Endothelial cell (in vitro differentiated cells): Measurements from ENCODE around the gene FGFBP1. TPM values are rescaled to one million over a fixed set of nuclear protein-coding genes. Genes with fewer than 3 reads are reported as not detected.

Experiments used
- DNase-seq: peaks from one replicate; pipeline ENCODE4 v3.0.0; 2021; ENCODE audit warnings: low spot score
- H3K27ac Mint-ChIP-seq: one replicate; pipeline ENCODE4 v1.8.0; 2021; ENCODE audit warnings: mixed read lengths, inconsistent platforms; ENCODE audit not compliant: unreplicated experiment
- H3K27me3 Mint-ChIP-seq: one replicate; pipeline ENCODE4 v1.8.0; 2021; ENCODE audit warnings: mild to moderate bottlenecking, moderate library complexity, mixed read lengths, inconsistent platforms; ENCODE audit not compliant: unreplicated experiment
- H3K36me3 Mint-ChIP-seq: one replicate; pipeline ENCODE4 v1.8.0; 2021; ENCODE audit warnings: mild to moderate bottlenecking, low read depth, mixed read lengths, inconsistent platforms; ENCODE audit not compliant: unreplicated experiment
- H3K4me1 Mint-ChIP-seq: one replicate; pipeline ENCODE4 v1.8.0; 2021; ENCODE audit warnings: mild to moderate bottlenecking, mixed read lengths, inconsistent platforms; ENCODE audit not compliant: unreplicated experiment
- H3K4me3 Mint-ChIP-seq: one replicate; pipeline ENCODE4 v1.8.0; 2021; ENCODE audit warnings: mild to moderate bottlenecking, mixed read lengths, inconsistent platforms; ENCODE audit not compliant: unreplicated experiment
- H3K9me3 Mint-ChIP-seq: one replicate; pipeline ENCODE4 v1.8.0; 2021; ENCODE audit warnings: mixed read lengths, inconsistent platforms; ENCODE audit not compliant: unreplicated experiment
- CTCF ChIP-seq: fragments of 200-600 bp; sonication (generic); IDR thresholded peaks from one replicate; pipeline ENCODE4 v1.5.0; 2021; ENCODE audit warnings: antibody characterized with exemption; ENCODE audit not compliant: unreplicated experiment
- long read RNA-seq: library from polyadenylated mRNA; unstranded; transcript quantifications from one replicate; pipeline ENCODE4 v2.0.0, GENCODE V29; 2020; ENCODE audit not compliant: unreplicated experiment
- total RNA-seq: library from RNA; stranded (reverse); fragmentation: NEBNext Ultra II Directional; extraction: Animal tissue kit (Norgen Biotek cat#: 25700); gene quantifications from one replicate; pipeline ENCODE4 v1.2.1, GENCODE V29; 2021; ENCODE audit not compliant: unreplicated experiment

The FGFBP1 gene
- total RNA-seq, result not detected
- long read RNA-seq, result 0 reads

GRCh38 chr4:15938640-15939039 is at the start of gene FGFBP1:
TSS of gene FGFBP1 (minus strand) at chr4:15938740. CDS start at chr4:15936632, 2,108 bp downstream.
- no peaks in the 10 kb centered on the region for H3K9me3 Mint-ChIP-seq
- H3K27me3 Mint-ChIP-seq, result no peaks in the 10 kb centered on the region
- H3K4me3 Mint-ChIP-seq, result no peak within 1 kb of the TSS
- TF ChIP-seq CTCF, result no peak
- no peak for DNase-seq
- H3K27ac Mint-ChIP-seq, result no peak within 1 kb of the TSS
- H3K36me3 Mint-ChIP-seq, result no peaks in the 10 kb centered on the region
- H3K4me1 Mint-ChIP-seq, result peaks cover 4% of the 10 kb centered on the region

- H3K9me3 Mint-ChIP-seq, result no peaks in the 10 kb centered on the region
- peaks cover 2% of the 10 kb centered on the region for H3K27me3 Mint-ChIP-seq
- DNase-seq, result no peak
- H3K4me3 Mint-ChIP-seq, result no peak overlapping the region
- H3K27ac Mint-ChIP-seq, result no peak overlapping the region
- no peaks in the 10 kb centered on the region for H3K4me1 Mint-ChIP-seq
- peaks cover 4% of the 10 kb centered on the region for H3K36me3 Mint-ChIP-seq
- no peak for TF ChIP-seq CTCF
Observed at GRCh38 chr4:15988222-15988621, 49.7 kb upstream of the FGFBP1 start.

GRCh38 chr4:15986907-15987306 is 48.4 kb upstream of the FGFBP1 start:
- H3K27me3 Mint-ChIP-seq, result peaks cover 2% of the 10 kb centered on the region
- no peaks in the 10 kb centered on the region for H3K9me3 Mint-ChIP-seq
- peaks cover 6% of the 10 kb centered on the region for H3K36me3 Mint-ChIP-seq
- H3K27ac Mint-ChIP-seq, result no peak overlapping the region
- no peak for TF ChIP-seq CTCF
- H3K4me3 Mint-ChIP-seq, result no peak overlapping the region
- H3K4me1 Mint-ChIP-seq, result no peaks in the 10 kb centered on the region
- DNase-seq, result no peak

- H3K4me1 Mint-ChIP-seq, result peaks cover 2% of the 10 kb centered on the region
- no peak overlapping the region for H3K4me3 Mint-ChIP-seq
- H3K36me3 Mint-ChIP-seq, result peaks cover 6% of the 10 kb centered on the region
- TF ChIP-seq CTCF, result no peak
- H3K27ac Mint-ChIP-seq, result no peak overlapping the region
- H3K27me3 Mint-ChIP-seq, result no peaks in the 10 kb centered on the region
- DNase-seq, result no peak
- H3K9me3 Mint-ChIP-seq, result no peaks in the 10 kb centered on the region
Observed at GRCh38 chr4:15983610-15984009, 45.1 kb upstream of the FGFBP1 start.

GRCh38 chr4:15982842-15983524 is 44.4 kb upstream of the FGFBP1 start:
- no peak for TF ChIP-seq CTCF
- Mint-ChIP-seq H3K27ac (no peak overlapping the region), H3K4me3 (no peak overlapping the region), H3K4me1 (peaks cover 2% of the 10 kb centered on the region), H3K9me3 (no peaks in the 10 kb centered on the region), H3K27me3 (no peaks in the 10 kb centered on the region), H3K36me3 (peaks cover 6% of the 10 kb centered on the region)
- no peak for DNase-seq
